Measurements from ENCODE around the gene MYPOP.

- TF ChIP-seq CTCF (IDR thresholded peaks at IDR 0.05): no peak
- no peak for TF ChIP-seq POLR2A (IDR thresholded peaks at IDR 0.05)
Observed at GRCh38 chr19:45934551-45935230, 32.3 kb upstream of the MYPOP start.
